ENCODE results near the gene NPTXR.

The NPTXR gene

GRCh38 chr22:38793721-38794466 lies 49.9 kb downstream of the NPTXR start, which contains the start of gene DNAL4:
TSS of gene DNAL4 (minus strand) at chr22:38794143. CDS start at chr22:38782731, 11,412 bp downstream.
- peaks cover 7 to 10% of the 10 kb centered on the region in 2 donors for H3K36me3 ChIP-seq (ENCODE audit: control insufficient read depth in 2 of 2, insufficient read depth in 2 of 2, low read length in 2 of 2)
- no peaks in the 10 kb centered on the region for H3K9me3 ChIP-seq (ENCODE audit: control insufficient read depth in 2 of 2, low read length in 2 of 2)
- peaks cover 0 to 6% of the 10 kb centered on the region in 2 donors for H3K27me3 ChIP-seq (ENCODE audit: control insufficient read depth in 1 of 2, insufficient read depth in 2 of 2, low read length in 2 of 2)
- H3K27ac ChIP-seq (ENCODE audit: low read length): peak within 1 kb of the TSS; percentile 58
- peak within 1 kb of the TSS; percentile 92 to 96 for H3K4me3 ChIP-seq (ENCODE audit: low read length in 2 of 2)
- peak within 1 kb of the TSS; percentile 86 to 93 for H3K9ac ChIP-seq (ENCODE audit: low read length in 2 of 2)
- H3K4me1 ChIP-seq (ENCODE audit: control insufficient read depth, insufficient read depth, low read length): peaks cover 11% of the 10 kb centered on the region

DNA sequence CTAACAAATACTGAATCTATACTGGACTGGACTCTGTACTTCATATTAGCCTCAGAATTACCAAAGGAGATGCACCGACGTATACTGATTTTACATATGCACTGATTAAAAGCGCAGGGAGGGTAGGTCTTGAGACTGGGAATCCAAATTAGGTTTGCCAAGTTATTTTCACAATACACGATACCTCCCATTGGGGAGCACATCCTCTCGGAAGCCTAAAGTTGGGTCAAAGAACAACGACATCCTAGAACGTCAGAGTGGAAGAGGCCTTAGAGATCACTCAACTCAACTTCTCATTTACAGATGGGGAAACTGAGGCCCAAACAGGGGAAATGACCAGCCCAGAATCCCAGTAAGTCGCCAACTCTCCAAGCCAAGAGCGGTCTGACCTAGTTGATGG lies 50.5 kb downstream of the NPTXR start:
- peak overlapping the region; percentile 86 to 93 for H3K9ac ChIP-seq (ENCODE audit: low read length in 2 of 2)
- H3K27ac ChIP-seq (ENCODE audit: low read length): peak overlapping the region; percentile 58

GRCh38 chr22:38792833-38793232 lies 51.0 kb downstream of the NPTXR start:
- Histone ChIP-seq H3K9ac (ENCODE audit: low read length in 2 of 2) (peak overlapping the region in 1 of 2 donors; percentile 86), H3K27me3 (ENCODE audit: control insufficient read depth in 1 of 2, insufficient read depth in 2 of 2, low read length in 2 of 2) (peaks cover 0 to 2% of the 10 kb centered on the region in 2 donors), H3K27ac (ENCODE audit: low read length) (no peak overlapping the region), H3K36me3 (ENCODE audit: control insufficient read depth in 2 of 2, insufficient read depth in 2 of 2, low read length in 2 of 2) (peaks cover 8 to 10% of the 10 kb centered on the region in 2 donors), H3K9me3 (ENCODE audit: control insufficient read depth in 2 of 2, low read length in 2 of 2) (no peaks in the 10 kb centered on the region), H3K4me3 (ENCODE audit: low read length in 2 of 2) (peak overlapping the region; percentile 92 to 96), H3K4me1 (ENCODE audit: control insufficient read depth, insufficient read depth, low read length) (peaks cover 21% of the 10 kb centered on the region)

More for the DNA sequence above, 50.5 kb downstream of the NPTXR start:
- H3K4me1 ChIP-seq (ENCODE audit: control insufficient read depth, insufficient read depth, low read length): peaks cover 16% of the 10 kb centered on the region
- peak overlapping the region; percentile 92 to 96 for H3K4me3 ChIP-seq (ENCODE audit: low read length in 2 of 2)
- H3K36me3 ChIP-seq (ENCODE audit: control insufficient read depth in 2 of 2, insufficient read depth in 2 of 2, low read length in 2 of 2): peaks cover 7 to 10% of the 10 kb centered on the region in 2 donors
- no peaks in the 10 kb centered on the region for H3K9me3 ChIP-seq (ENCODE audit: control insufficient read depth in 2 of 2, low read length in 2 of 2)
- H3K27me3 ChIP-seq (ENCODE audit: control insufficient read depth in 1 of 2, insufficient read depth in 2 of 2, low read length in 2 of 2): peaks cover 0 to 2% of the 10 kb centered on the region in 2 donors

DNA sequence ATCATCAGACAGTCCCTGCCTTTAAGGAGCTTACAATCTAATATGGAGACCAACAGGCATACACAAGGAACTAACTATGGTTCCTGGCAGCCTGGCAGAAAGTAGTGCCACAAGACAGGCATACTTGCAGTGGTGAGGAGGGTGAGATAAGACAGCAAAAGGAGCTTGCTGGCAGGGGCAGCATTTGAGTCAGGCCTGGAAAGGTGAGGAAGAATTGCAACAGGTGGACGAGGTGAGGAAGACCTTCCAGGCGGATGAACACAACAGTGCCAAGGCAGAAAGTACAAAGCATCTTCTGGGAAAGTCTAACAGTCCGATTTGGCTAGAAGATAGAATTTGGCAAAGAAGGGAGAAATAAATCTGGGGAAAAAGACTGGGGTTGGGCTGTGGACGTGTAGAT lies 54.2 kb downstream of the NPTXR start:
- H3K9ac ChIP-seq (ENCODE audit: low read length in 2 of 2): no peak overlapping the region
- H3K27me3 ChIP-seq (ENCODE audit: control insufficient read depth in 1 of 2, insufficient read depth in 2 of 2, low read length in 2 of 2): no peaks in the 10 kb centered on the region
- H3K9me3 ChIP-seq (ENCODE audit: control insufficient read depth in 2 of 2, low read length in 2 of 2): no peaks in the 10 kb centered on the region
- H3K27ac ChIP-seq (ENCODE audit: low read length): no peak overlapping the region
- H3K36me3 ChIP-seq (ENCODE audit: control insufficient read depth in 2 of 2, insufficient read depth in 2 of 2, low read length in 2 of 2): peaks cover 8 to 10% of the 10 kb centered on the region in 2 donors
- no peak overlapping the region for H3K4me3 ChIP-seq (ENCODE audit: low read length in 2 of 2)
- peaks cover 28% of the 10 kb centered on the region for H3K4me1 ChIP-seq (ENCODE audit: control insufficient read depth, insufficient read depth, low read length)

DNA sequence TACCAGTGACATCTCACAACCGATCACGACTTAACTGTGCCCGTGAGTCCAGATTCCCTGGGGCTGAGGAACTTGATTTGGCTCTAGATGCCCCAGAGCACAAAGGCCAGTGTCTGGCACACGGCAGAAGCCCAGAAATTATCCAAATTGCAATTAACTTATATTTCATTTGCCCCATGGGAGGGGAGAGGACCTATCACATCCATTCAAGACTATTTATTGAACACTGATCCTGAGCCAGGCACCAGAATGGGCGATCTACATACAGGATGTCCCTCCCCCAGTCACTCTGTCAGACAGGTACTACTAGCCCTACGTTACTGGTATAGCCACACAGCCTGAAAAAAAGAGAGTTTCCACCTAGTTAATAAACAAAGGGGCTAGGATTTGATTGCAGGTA lies 55.0 kb downstream of the NPTXR start:
- peaks cover 8 to 10% of the 10 kb centered on the region in 2 donors for H3K36me3 ChIP-seq (ENCODE audit: control insufficient read depth in 2 of 2, insufficient read depth in 2 of 2, low read length in 2 of 2)
- H3K27me3 ChIP-seq (ENCODE audit: control insufficient read depth in 1 of 2, insufficient read depth in 2 of 2, low read length in 2 of 2): no peaks in the 10 kb centered on the region
- no peaks in the 10 kb centered on the region for H3K9me3 ChIP-seq (ENCODE audit: control insufficient read depth in 2 of 2, low read length in 2 of 2)
- no peak overlapping the region for H3K4me3 ChIP-seq (ENCODE audit: low read length in 2 of 2)
- peak overlapping the region; percentile 41 for H3K27ac ChIP-seq (ENCODE audit: low read length)
- peaks cover 24% of the 10 kb centered on the region for H3K4me1 ChIP-seq (ENCODE audit: control insufficient read depth, insufficient read depth, low read length)
- H3K9ac ChIP-seq (ENCODE audit: low read length in 2 of 2): no peak overlapping the region

DNA sequence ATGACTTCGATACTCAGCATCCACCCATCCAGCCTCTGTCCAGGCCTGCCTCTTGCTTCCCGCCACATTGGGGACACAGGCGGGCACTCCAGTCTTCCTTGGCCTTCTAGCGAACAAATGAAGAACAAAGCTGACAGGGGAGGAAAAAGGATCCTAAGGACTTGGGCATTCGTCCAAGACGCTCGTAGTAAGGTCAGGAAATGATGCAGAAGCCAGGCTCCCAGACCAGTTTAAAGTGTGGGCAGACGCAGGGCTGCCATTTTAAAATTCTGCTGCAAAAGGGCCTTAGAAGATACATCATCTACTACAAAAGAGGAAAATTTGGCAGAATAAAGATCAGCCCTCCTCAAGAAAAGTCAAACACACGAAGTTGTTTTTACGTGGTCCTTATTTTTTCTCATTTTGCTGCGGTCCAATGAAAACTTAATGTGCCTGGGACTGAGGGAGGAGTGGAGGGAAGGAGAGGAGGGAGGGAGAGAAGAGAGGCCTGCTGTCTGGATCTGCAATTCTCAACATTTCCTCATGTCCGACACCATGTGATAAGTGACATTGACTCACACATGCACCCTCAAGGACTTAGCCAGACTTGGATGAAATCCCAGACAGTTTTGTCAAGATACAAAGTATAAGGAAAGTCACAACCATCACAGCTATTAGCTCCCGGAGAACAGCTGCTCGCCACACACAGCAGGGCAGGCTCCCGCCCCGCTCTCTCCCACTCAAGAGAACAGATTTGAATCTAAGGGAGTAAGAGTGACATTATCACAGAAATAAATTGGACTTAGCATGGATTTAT lies 55.6 kb downstream of the NPTXR start:
- H3K4me3 ChIP-seq (ENCODE audit: low read length in 2 of 2): no peak overlapping the region
- H3K27me3 ChIP-seq (ENCODE audit: control insufficient read depth in 1 of 2, insufficient read depth in 2 of 2, low read length in 2 of 2): no peaks in the 10 kb centered on the region
- peak overlapping the region in 1 of 2 donors; percentile 42 for H3K9ac ChIP-seq (ENCODE audit: low read length in 2 of 2)
- H3K4me1 ChIP-seq (ENCODE audit: control insufficient read depth, insufficient read depth, low read length): peaks cover 24% of the 10 kb centered on the region
- H3K27ac ChIP-seq (ENCODE audit: low read length): peak overlapping the region; percentile 41
- no peaks in the 10 kb centered on the region for H3K9me3 ChIP-seq (ENCODE audit: control insufficient read depth in 2 of 2, low read length in 2 of 2)
- peaks cover 8 to 10% of the 10 kb centered on the region in 2 donors for H3K36me3 ChIP-seq (ENCODE audit: control insufficient read depth in 2 of 2, insufficient read depth in 2 of 2, low read length in 2 of 2)

- Histone ChIP-seq H3K4me3 (ENCODE audit: low read length in 2 of 2) (no peak overlapping the region), H3K9ac (ENCODE audit: low read length in 2 of 2) (no peak overlapping the region), H3K9me3 (ENCODE audit: control insufficient read depth in 2 of 2, low read length in 2 of 2) (no peaks in the 10 kb centered on the region), H3K27ac (ENCODE audit: low read length) (no peak overlapping the region), H3K27me3 (ENCODE audit: control insufficient read depth in 1 of 2, insufficient read depth in 2 of 2, low read length in 2 of 2) (no peaks in the 10 kb centered on the region), H3K4me1 (ENCODE audit: control insufficient read depth, insufficient read depth, low read length) (peaks cover 24% of the 10 kb centered on the region), H3K36me3 (ENCODE audit: control insufficient read depth in 2 of 2, insufficient read depth in 2 of 2, low read length in 2 of 2) (peaks cover 17% of the 10 kb centered on the region in 2 donors)
These were observed 57.2 kb downstream of the NPTXR start for GRCh38 chr22:38786631-38787030.

DNA sequence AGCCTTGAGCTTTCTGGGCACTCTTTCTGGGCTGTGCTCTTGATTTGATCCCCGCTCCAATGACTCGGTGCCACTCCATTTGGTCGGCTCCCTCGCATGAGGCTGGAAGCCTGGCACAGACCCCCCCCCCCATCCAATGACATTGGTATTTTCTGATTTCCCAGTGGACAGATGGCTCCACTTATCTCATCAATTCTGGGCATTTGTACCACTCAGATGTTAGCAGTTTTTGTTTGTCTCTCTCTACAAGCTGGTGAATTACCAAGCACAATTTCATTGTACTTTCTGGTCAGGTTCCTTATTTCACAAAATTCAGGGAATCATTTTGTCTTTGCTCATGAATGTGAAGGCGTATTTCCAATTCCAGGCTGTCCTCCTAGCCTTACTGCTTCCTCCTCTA lies 59.0 kb downstream of the NPTXR start:
- Histone ChIP-seq H3K4me1 (ENCODE audit: control insufficient read depth, insufficient read depth, low read length) (peaks cover 24% of the 10 kb centered on the region), H3K9ac (ENCODE audit: low read length in 2 of 2) (no peak overlapping the region), H3K27ac (ENCODE audit: low read length) (no peak overlapping the region), H3K27me3 (ENCODE audit: control insufficient read depth in 1 of 2, insufficient read depth in 2 of 2, low read length in 2 of 2) (no peaks in the 10 kb centered on the region), H3K4me3 (ENCODE audit: low read length in 2 of 2) (no peak overlapping the region), H3K36me3 (ENCODE audit: control insufficient read depth in 2 of 2, insufficient read depth in 2 of 2, low read length in 2 of 2) (peaks cover 20 to 21% of the 10 kb centered on the region in 2 donors), H3K9me3 (ENCODE audit: control insufficient read depth in 2 of 2, low read length in 2 of 2) (no peaks in the 10 kb centered on the region)

GRCh38 chr22:38784035-38784434 lies 59.8 kb downstream of the NPTXR start:
- no peak overlapping the region for H3K4me3 ChIP-seq (ENCODE audit: low read length in 2 of 2)
- no peaks in the 10 kb centered on the region for H3K9me3 ChIP-seq (ENCODE audit: control insufficient read depth in 2 of 2, low read length in 2 of 2)
- H3K36me3 ChIP-seq (ENCODE audit: control insufficient read depth in 2 of 2, insufficient read depth in 2 of 2, low read length in 2 of 2): peaks cover 22 to 24% of the 10 kb centered on the region in 2 donors
- no peak overlapping the region for H3K9ac ChIP-seq (ENCODE audit: low read length in 2 of 2)
- H3K27me3 ChIP-seq (ENCODE audit: control insufficient read depth in 1 of 2, insufficient read depth in 2 of 2, low read length in 2 of 2): no peaks in the 10 kb centered on the region
- peaks cover 23% of the 10 kb centered on the region for H3K4me1 ChIP-seq (ENCODE audit: control insufficient read depth, insufficient read depth, low read length)
- no peak overlapping the region for H3K27ac ChIP-seq (ENCODE audit: low read length)

DNA sequence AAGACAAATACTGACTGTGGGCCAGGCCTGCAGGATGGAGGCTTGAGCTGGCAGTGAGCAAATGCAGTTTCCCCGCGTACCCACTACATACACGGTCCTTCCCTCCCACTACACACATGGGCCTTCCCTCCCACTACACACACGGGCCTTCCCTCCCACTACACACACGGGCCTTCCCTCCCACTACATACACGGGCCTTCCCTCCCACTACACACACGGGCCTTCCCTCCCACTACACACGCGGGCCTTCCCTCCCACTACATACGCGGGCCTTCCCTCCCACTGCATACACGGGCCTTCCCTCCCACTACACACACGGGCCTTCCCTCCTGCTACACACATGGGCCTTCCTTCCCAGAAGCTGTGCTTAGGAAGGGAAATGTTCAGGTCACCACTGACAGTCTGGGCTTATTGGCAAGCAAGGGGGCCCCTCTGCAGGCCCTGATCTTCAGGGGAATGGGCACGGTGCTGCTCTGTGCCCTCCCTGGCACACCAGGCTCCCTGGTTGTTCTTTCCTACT lies 60.7 kb downstream of the NPTXR start:
- Histone ChIP-seq H3K4me3 (ENCODE audit: low read length in 2 of 2) (no peak overlapping the region), H3K27ac (ENCODE audit: low read length) (no peak overlapping the region), H3K4me1 (ENCODE audit: control insufficient read depth, insufficient read depth, low read length) (peaks cover 14% of the 10 kb centered on the region), H3K9me3 (ENCODE audit: control insufficient read depth in 2 of 2, low read length in 2 of 2) (no peaks in the 10 kb centered on the region), H3K27me3 (ENCODE audit: control insufficient read depth in 1 of 2, insufficient read depth in 2 of 2, low read length in 2 of 2) (no peaks in the 10 kb centered on the region), H3K9ac (ENCODE audit: low read length in 2 of 2) (no peak overlapping the region), H3K36me3 (ENCODE audit: control insufficient read depth in 2 of 2, insufficient read depth in 2 of 2, low read length in 2 of 2) (peaks cover 26% of the 10 kb centered on the region in 2 donors)
